ENCODE results near the gene MACC1.

- TF ChIP-seq CTCF (conservative IDR thresholded peaks at IDR 0.05): no peak
- no peak for TF ChIP-seq ZFX (IDR thresholded peaks at IDR 0.05)
Observed at GRCh38 chr7:20264623-20265022, 47.4 kb upstream of the MACC1 start.

Measured in C4-2B (cell line).